HG03571 (cell line): ENCODE data around the gene SPG7.
"Not testable (repeated sequence)": the region's sequence is repeated elsewhere in the genome, so short reads cannot be mapped to it uniquely, and the experiment has no call there.

Source experiments
- ATAC-seq: cut with Tn5 transposase; IDR thresholded peaks from one replicate; pipeline ENCODE4 v1.9.1; 2021; ENCODE audit not compliant: unreplicated experiment

SPG7 gene

DNA sequence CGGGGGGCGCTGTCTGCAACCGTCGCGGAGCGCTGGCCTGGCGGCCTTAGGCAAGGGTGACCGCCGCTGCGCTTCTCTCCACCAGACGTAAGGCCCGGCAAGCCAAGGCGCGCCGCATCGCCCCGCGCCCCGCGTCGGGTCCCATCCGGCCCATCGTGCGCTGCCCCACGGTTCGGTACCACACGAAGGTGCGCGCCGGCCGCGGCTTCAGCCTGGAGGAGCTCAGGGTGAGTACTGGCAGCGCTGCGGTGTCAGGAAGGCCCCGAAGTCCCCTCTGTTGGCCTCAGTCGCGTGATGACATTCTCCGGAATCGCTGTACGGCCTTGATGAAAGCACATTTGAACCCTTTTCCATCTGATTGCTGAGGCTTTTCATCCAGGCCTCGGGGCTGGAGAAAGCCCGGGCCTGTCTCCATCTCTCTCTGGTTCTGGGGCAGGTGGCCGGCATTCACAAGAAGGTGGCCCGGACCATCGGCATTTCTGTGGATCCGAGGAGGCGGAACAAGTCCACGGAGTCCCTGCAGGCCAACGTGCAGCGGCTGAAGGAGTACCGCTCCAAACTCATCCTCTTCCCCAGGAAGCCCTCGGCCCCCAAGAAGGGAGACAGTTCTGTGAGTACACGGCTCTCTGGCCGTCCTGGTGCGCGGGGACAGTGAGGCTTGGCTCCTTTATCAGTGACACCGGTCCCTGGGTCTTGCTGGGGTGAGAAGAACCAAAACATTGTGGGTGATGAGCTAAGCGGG lies 53.1 kb downstream of the SPG7 start:
- ATAC-seq: no peak

DNA sequence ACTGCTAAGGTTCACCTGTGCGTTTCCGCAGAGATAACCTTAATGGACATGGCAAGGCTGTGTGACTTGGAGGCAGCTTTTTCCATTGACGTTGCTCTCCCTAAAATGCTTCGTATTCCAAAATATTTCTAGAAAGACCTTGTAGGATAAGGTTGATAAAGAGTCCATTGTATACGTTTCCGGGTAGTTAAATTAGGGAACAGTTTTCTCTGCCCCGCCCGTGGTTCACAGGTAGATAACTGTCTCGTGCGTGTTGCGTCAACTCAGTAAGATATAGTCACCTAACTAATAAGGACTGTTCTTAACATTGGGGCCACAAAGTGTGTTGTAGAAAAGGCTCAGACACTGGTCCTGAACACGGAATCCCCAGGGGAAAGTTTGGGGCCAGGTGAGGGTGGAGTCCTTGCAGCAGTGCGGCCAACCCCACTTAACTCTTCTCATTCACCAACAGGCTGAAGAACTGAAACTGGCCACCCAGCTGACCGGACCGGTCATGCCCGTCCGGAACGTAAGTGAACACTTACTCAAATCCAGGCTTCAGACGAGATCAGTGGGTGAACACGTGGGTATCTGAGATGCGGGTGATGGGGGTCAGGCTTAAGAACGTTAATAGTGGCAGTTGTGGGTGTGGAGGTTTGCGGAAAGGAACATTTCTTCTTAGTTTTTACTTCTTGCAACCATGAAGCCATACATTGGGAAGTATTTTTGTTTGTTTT lies 53.8 kb downstream of the SPG7 start:
- no peak for ATAC-seq

- ATAC-seq: no peak
Observed at GRCh38 chr16:89562939-89563338, 54.7 kb downstream of the SPG7 start.

DNA sequence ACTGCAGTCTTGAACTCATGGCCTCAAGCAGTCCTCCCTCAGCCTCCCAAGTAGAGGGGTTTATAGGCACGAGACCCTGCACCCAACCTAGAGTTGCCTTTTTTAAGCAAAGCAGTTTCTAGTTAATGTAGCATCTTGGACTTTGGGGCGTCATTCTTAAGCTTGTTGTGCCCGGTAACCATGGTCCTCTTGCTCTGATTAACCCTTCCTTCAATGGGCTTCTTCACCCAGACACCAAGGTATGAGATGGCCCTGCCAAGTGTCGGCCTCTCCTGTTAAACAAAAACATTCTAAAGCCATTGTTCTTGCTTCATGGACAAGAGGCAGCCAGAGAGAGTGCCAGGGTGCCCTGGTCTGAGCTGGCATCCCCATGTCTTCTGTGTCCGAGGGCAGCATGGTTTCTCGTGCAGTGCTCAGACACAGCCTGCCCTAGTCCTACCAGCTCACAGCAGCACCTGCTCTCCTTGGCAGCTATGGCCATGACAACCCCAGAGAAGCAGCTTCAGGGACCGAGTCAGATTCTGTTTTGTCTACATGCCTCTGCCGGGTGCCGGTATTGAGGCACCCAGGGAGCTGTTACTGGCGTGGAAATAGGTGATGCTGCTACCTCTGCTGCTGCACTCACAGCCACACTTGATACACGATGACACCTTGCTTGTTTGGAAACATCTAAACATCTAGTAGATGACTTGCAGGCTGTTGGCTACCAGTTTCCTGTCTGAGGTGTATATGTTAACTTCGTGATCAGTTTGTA lies 55.6 kb downstream of the SPG7 start:
- no peak for ATAC-seq

GRCh38 chr16:89564476-89565255 lies 56.5 kb downstream of the SPG7 start:
- no peak for ATAC-seq

GRCh38 chr16:89565256-89565505 lies 57.0 kb downstream of the SPG7 start:
- no peak for ATAC-seq

DNA sequence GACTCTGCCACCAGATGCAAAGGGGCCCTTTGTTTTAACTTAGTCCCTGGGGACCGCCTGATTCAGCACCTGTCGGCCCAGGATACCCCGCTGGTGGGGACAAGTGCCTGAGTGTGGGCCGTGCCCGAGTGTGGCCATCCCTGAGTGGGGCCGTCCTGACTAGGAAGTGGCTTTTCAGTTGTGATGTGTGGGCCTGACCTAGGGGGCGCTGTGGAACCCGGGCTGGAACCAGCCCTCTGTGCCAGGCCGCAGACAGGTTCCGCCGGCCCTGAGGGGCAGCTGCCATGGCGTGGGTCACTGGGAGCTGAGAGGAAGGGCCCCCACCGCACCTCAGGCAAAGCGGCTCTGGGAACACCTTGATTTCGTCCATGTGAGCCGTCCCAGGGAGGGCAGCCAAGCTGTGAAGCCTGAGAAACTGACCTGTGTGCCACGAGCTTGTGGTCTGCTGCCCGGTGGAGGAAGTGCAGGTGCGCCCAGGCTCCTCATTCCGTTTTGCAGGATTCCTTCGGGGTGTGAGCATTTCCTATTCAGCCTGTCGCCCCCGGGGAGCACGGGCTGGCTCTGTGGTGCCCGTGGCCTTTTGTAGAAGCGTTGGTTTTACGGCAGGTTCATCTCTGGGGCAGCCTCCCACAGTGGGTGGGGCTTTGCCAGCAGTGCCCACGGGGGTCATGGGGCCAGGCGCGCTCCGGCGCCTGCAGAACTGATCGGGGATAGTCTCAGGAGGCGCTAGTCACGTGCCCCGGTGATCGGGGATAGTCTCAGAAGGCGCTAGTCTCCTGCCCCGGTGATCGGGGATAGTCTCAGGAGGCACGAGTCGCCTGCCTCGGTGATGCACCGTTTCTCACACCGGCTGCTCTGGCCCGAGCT lies 57.5 kb downstream of the SPG7 start:
- ATAC-seq: no peak

- ATAC-seq: no peak
Observed at GRCh38 chr16:89567656-89568594, 59.7 kb downstream of the SPG7 start.

DNA sequence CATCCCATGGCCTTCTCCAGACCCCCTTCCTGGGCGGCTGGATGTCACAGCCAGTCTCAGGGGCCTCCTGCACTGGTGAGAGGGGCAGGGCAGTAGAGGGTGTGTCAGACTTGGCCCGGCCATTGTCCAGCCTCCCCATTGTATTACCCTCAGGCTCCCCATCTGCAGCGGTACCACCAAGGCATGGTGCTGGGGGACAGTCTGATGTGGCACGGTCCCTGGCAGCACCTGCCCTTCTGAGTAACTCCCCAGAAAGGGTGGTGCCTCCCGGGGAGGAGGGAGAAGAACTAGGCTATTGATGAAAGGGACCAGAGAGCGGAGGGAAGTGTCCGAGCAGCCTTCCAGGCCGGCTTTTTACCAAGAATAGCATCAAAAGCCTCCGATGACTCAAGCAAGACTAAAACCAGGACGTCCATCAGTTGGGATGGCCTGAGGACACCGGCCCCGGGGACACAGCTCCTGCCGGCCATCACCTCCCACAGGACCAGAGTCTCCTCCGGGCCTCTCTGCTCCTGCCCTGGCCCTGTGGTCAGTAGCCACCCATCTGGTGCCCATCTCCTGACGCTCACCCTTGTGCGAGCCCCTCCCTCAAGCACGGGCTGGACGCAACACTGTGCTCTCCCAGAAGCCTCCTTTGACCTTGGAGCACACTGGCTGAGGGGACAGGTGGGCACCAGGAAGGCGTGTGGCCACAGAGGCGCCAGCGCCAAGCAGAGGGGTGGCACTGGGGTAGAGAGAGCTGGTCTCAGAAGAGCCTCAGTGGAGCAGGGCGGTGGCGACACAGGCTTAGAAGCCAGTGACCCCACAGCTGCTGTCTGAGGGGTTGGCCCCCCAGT lies 61.5 kb downstream of the SPG7 start:
- no peak for ATAC-seq

DNA sequence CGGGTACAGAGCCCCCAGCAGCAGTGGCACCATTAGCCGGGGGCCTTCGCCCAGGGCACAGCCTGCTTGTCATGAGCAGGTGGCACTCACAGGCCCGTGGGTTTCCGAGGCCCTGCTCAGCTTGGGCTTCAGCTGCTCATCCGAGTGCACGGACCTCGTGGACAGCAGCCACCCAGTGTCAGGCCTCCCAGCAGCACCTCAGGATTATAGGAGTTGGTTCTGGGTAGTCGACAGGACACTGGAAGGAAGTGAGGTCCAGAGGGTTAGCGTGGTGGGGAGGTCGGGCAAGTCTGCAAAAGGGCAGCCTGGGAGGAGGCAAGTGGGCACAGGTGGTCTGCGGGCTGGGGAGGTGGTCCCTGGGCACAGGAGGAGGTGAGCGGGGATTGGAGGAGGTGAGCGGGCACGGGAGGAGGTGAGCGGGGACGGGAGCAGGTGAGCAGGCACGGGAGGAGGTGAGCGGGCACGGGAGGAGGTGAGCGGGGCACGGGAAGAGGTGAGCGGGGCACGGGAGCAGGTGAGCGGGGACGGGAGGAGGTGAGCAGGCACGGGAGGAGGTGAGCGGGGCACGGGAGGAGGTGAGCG lies 62.2 kb downstream of the SPG7 start:
- no peak for ATAC-seq

GRCh38 chr16:89570983-89571598 lies 62.9 kb downstream of the SPG7 start:
- ATAC-seq: not testable (repeated sequence)

- no peak for ATAC-seq
Observed at GRCh38 chr16:89571636-89572035, 63.4 kb downstream of the SPG7 start.

DNA sequence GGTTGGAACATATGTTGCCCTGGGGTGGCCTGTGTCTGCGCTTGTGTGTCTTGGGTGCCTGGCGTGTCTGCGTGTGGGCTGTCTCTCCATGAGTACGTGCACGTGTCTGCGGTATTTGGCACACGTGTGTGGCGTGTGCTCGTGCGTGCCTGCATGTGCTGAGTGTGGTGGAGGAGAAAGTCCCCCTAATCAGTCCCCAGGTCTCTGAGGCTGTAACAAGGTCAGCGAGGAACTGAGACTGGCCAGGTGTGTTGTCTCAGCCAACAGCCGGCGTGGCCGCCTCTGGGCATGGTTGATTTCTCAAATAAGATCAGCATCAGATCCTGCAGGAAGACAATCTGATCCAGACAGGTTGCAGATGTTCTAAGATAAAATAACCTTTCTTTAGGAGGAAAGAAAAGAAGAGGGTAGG lies 63.9 kb downstream of the SPG7 start:
- no peak for ATAC-seq

DNA sequence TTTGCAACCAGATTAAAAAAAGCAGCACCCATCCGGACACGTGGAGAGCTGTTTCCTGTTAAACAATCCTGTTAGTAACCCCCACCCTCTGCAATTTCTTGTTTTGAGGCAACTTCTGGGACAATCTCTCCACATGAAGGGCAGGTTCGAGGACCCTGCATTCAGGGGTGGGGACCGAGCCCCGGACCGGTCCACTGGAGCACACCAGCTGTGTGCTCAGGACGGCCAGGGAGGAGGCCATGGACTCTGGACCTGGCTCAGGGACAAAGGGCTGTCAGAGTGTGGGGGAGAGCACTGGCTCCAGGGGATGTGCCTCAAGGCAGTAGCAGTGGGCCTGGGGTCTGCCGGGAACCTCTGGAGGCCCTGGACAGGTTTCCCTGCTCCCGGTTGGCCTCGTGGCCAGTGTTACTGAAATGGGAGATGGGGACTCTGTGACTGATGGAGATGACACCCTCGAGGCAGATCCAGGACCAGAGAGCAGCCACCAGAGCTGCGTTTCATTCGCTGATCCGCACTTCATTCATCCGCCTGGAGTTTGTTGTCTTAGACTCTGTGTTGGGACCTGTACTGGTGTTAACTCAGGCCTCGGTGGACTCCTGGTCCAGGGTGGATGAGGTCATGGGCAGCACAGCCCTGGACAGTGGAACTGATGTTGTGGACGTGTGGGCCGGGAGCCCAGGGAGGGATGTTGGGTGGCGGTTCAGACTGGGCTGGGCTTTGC lies 64.4 kb downstream of the SPG7 start:
- ATAC-seq: no peak

GRCh38 chr16:89573826-89574680 lies 65.8 kb downstream of the SPG7 start:
- ATAC-seq: no peak

DNA sequence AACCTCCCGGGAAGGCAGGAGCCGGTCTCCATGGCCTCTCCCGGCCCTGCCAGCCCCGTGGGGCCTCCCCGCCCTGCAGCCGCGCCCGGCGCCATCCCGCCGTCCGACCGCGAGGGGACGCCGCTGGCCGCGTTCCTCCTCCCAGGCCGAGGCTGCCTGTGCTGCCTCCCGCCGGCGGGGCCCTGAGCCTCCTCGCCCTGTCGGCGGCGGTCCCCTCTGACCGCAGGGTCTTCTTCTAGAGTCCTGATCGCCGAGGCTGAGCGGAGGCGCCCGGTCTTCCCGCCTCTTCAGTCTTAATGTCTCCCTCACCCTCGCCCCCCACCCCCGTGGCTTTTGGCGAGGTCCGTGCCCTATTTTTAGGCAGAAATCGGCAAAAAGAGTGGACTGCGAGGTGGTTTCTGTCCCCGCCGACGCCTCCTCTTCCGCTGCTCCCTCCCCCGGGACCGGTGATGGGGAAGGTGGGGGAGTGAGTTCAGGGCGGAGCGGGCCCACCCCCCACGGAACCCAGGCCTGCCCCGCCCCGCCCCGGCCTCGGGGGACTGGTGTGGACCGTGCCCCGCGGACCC lies 66.6 kb downstream of the SPG7 start:
- no peak for ATAC-seq
